Measurements from ENCODE around the gene TFEC.

GRCh38 chr7:116034411-116034810 lies 3.8 kb upstream of the TFEC start:
- no peak for TF ChIP-seq RAD21 (IDR thresholded peaks at IDR 0.05; ENCODE audit: low read depth)
- no peak for TF ChIP-seq CTCF (IDR thresholded peaks at IDR 0.05 in 2 of 3, conservative IDR thresholded peaks at IDR 0.05 in 1 of 3; ENCODE audit: borderline replicate concordance in 1 of 3, insufficient read depth in 1 of 3, low read depth in 2 of 3, low read length in 2 of 3)
- TF ChIP-seq POLR2AphosphoS5 (IDR thresholded peaks at IDR 0.05; ENCODE audit: low read depth, low read length) = no peak
- no peak for TF ChIP-seq POLR2A (IDR thresholded peaks at IDR 0.05; ENCODE audit: borderline replicate concordance, extremely low read depth, insufficient read depth, insufficient read length)
- TF ChIP-seq EZH2 (IDR thresholded peaks at IDR 0.05) = no peak
- no peak for TF ChIP-seq ZNF274 (IDR thresholded peaks at IDR 0.05; ENCODE audit: low read depth, low read length)
- TF ChIP-seq FOSL1 (IDR thresholded peaks at IDR 0.05; ENCODE audit: low read depth) = no peak
- no peak for TF ChIP-seq TCF7L2 (IDR thresholded peaks at IDR 0.05; ENCODE audit: borderline replicate concordance, extremely low read depth, insufficient read depth, insufficient read length)
- TF ChIP-seq EZH2phosphoT487 (IDR thresholded peaks at IDR 0.05; ENCODE audit: borderline replicate concordance) = no peak
- TF ChIP-seq ATF3 (IDR thresholded peaks at IDR 0.05) = no peak
- no peak for TF ChIP-seq MAX (IDR thresholded peaks at IDR 0.05)
- TF ChIP-seq SIN3A (IDR thresholded peaks at IDR 0.05; ENCODE audit: low read depth) = no peak

Data from HCT116 (cell line).